Neural progenitor cell (in vitro differentiated cells): ENCODE results near the gene ABCC6. TPM values are rescaled to one million over a fixed set of nuclear protein-coding genes. Genes with fewer than 3 reads are reported as not detected.
"Not testable (repeated sequence)": the region's sequence is repeated elsewhere in the genome, so short reads cannot be mapped to it uniquely, and the experiment has no call there.

Experiments
- DNase-seq: peaks from one replicate; pipeline ENCODE4 v3.0.0-alpha.2; 2016; ENCODE audit warnings: low spot score
- H2AFZ ChIP-seq: fragments of 200-600 bp; sonication (generic); replicated peaks from 2 replicates; pipeline ENCODE4 v1.6.1; 2016; ENCODE audit warnings: antibody characterized with exemption
- H3F3A ChIP-seq: fragments of 200-600 bp; sonication (generic); 2 replicates; pipeline ENCODE4 v1.6.1; 2016; ENCODE audit warnings: antibody characterized with exemption, low read depth
- H3K27ac ChIP-seq: fragments of 200-600 bp; sonication (generic); 2 replicates; pipeline ENCODE4 v1.5.1; 2016; ENCODE audit warnings: mild to moderate bottlenecking
- H3K27me3 ChIP-seq: fragments of 200-600 bp; sonication (generic); 2 replicates; pipeline ENCODE4 v1.6.1; 2016; ENCODE audit warnings: mild to moderate bottlenecking, moderate library complexity
- H3K36me3 ChIP-seq: fragments of 200-600 bp; sonication (generic); 2 replicates; pipeline ENCODE4 v1.5.1; 2016
- H3K4me1 ChIP-seq: fragments of 200-600 bp; sonication (generic); 2 replicates; pipeline ENCODE4 v1.6.1; 2016; ENCODE audit warnings: mixed run types
- H3K4me2 ChIP-seq: fragments of 200-600 bp; sonication (generic); 2 replicates; pipeline ENCODE4 v1.6.1; 2016
- H3K4me3 ChIP-seq: fragments of 200-600 bp; sonication (generic); 2 replicates; pipeline ENCODE4 v1.5.1; 2016
- H3K79me2 ChIP-seq: fragments of 200-600 bp; sonication (generic); 2 replicates; pipeline ENCODE4 v1.6.1; 2016; ENCODE audit warnings: low read depth
- H3K9ac ChIP-seq: fragments of 200-600 bp; sonication (generic); 2 replicates; pipeline ENCODE4 v1.6.1; 2016
- H3K9me3 ChIP-seq: fragments of 200-600 bp; sonication (generic); 2 replicates; pipeline ENCODE4 v1.5.1; 2016; ENCODE audit warnings: low read depth
- H4K20me1 ChIP-seq: fragments of 200-600 bp; sonication (generic); 2 replicates; pipeline ENCODE4 v1.6.1; 2016; ENCODE audit warnings: low read depth
- H3K27ac Mint-ChIP-seq: 3 replicates; pipeline ENCODE4 v1.8.0; 2021; ENCODE audit warnings: mixed read lengths
- H3K27me3 Mint-ChIP-seq: 2 replicates; pipeline ENCODE4 v1.8.0; 2022; ENCODE audit warnings: low read depth, mild to moderate bottlenecking, inconsistent platforms, moderate library complexity, mixed read lengths; ENCODE audit not compliant: insufficient read depth
- H3K36me3 Mint-ChIP-seq: 3 replicates; pipeline ENCODE4 v1.8.0; 2021; ENCODE audit warnings: mixed read lengths
- H3K4me1 Mint-ChIP-seq: 3 replicates; pipeline ENCODE4 v1.8.0; 2021; ENCODE audit warnings: mixed read lengths
- H3K4me3 Mint-ChIP-seq: 3 replicates; pipeline ENCODE4 v1.8.0; 2021; ENCODE audit warnings: mild to moderate bottlenecking, moderate library complexity, mixed read lengths
- H3K9me3 Mint-ChIP-seq: 3 replicates; pipeline ENCODE4 v1.8.0; 2020; ENCODE audit warnings: mixed read lengths
- total RNA-seq: library from RNA; depleted of rRNA; stranded (reverse); fragments of >200 nt; gene quantifications from 2 replicates; pipeline ENCODE4 v1.2.3, GENCODE V29; 2015; ENCODE audit warnings: low replicate concordance

The ABCC6 gene
- total RNA-seq, 1 donor from 2014 or later = 0.79 TPM

GRCh38 chr16:16243886-16244285 lies 20.6 kb upstream of the ABCC6 start:
- H3K4me1 Mint-ChIP-seq, H3K27me3 Mint-ChIP-seq, H3K4me1 ChIP-seq, H3K9me3 Mint-ChIP-seq, H3K27ac ChIP-seq, H2AFZ ChIP-seq, H3K4me3 ChIP-seq, H3K9ac ChIP-seq, H3K27me3 ChIP-seq, H3F3A ChIP-seq, H3K4me2 ChIP-seq, H3K79me2 ChIP-seq, H3K9me3 ChIP-seq, H3K36me3 ChIP-seq, DNase-seq, H4K20me1 ChIP-seq, H3K27ac Mint-ChIP-seq, H3K4me3 Mint-ChIP-seq, H3K36me3 Mint-ChIP-seq: not testable (repeated sequence)

- not testable (repeated sequence) for H3K36me3 Mint-ChIP-seq, H3K27ac Mint-ChIP-seq, DNase-seq, H3K79me2 ChIP-seq, H3K27ac ChIP-seq, H3K36me3 ChIP-seq, H4K20me1 ChIP-seq, H3K4me1 ChIP-seq, H3K27me3 Mint-ChIP-seq, H3K27me3 ChIP-seq, H3K9ac ChIP-seq, H2AFZ ChIP-seq, H3K9me3 Mint-ChIP-seq, H3K4me2 ChIP-seq, H3K4me1 Mint-ChIP-seq, H3K4me3 ChIP-seq, H3F3A ChIP-seq, H3K4me3 Mint-ChIP-seq, H3K9me3 ChIP-seq
These were observed 17.4 kb upstream of the ABCC6 start for GRCh38 chr16:16240667-16241066.

GRCh38 chr16:16237738-16238137 lies 14.4 kb upstream of the ABCC6 start:
- not testable (repeated sequence) for H3K27ac ChIP-seq, H3K4me2 ChIP-seq, H3K4me3 Mint-ChIP-seq, H3K36me3 Mint-ChIP-seq, H3K79me2 ChIP-seq, H3K9me3 ChIP-seq, H4K20me1 ChIP-seq, H3K27me3 ChIP-seq, H3K9me3 Mint-ChIP-seq, H3K4me1 Mint-ChIP-seq, H3K4me1 ChIP-seq, H3F3A ChIP-seq, H3K36me3 ChIP-seq, H3K4me3 ChIP-seq, H2AFZ ChIP-seq, H3K27ac Mint-ChIP-seq, DNase-seq, H3K27me3 Mint-ChIP-seq, H3K9ac ChIP-seq

DNA sequence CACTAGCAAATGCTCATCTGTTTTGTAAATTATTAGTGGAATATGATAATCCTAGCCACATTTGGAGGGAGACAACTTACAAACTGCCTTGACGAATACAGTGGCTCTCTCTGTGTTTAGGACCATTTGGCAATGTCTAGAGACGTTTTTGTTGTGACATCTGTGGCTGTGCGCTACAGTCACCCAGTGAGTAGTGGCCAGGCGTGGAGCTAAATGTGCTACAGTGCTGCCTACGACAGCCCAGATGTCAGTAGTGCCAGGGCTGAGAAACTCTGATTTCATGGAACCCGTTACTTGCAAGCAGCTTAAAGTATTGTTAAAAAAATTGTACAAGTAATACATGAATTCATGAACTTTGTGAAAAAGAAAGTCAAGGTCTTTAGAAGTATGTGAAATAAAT lies 13.8 kb upstream of the ABCC6 start:
- not testable (repeated sequence) for H3K9me3 Mint-ChIP-seq, H3K4me3 ChIP-seq, H3K4me3 Mint-ChIP-seq, DNase-seq, H3K9me3 ChIP-seq, H3K27ac Mint-ChIP-seq, H4K20me1 ChIP-seq, H3K9ac ChIP-seq, H3K79me2 ChIP-seq, H3K36me3 Mint-ChIP-seq, H3K4me1 Mint-ChIP-seq, H2AFZ ChIP-seq, H3K36me3 ChIP-seq, H3K27me3 Mint-ChIP-seq, H3K27me3 ChIP-seq, H3K4me1 ChIP-seq, H3F3A ChIP-seq, H3K4me2 ChIP-seq, H3K27ac ChIP-seq

GRCh38 chr16:16232692-16233061 lies 9.4 kb upstream of the ABCC6 start:
- H3F3A ChIP-seq, H2AFZ ChIP-seq, H3K4me1 ChIP-seq, H3K27ac ChIP-seq, H4K20me1 ChIP-seq, H3K79me2 ChIP-seq, H3K4me2 ChIP-seq, H3K9ac ChIP-seq, DNase-seq, H3K36me3 ChIP-seq, H3K9me3 ChIP-seq, H3K36me3 Mint-ChIP-seq, H3K4me3 ChIP-seq, H3K27ac Mint-ChIP-seq, H3K4me1 Mint-ChIP-seq, H3K9me3 Mint-ChIP-seq, H3K27me3 Mint-ChIP-seq, H3K4me3 Mint-ChIP-seq, H3K27me3 ChIP-seq: not testable (repeated sequence)

DNA sequence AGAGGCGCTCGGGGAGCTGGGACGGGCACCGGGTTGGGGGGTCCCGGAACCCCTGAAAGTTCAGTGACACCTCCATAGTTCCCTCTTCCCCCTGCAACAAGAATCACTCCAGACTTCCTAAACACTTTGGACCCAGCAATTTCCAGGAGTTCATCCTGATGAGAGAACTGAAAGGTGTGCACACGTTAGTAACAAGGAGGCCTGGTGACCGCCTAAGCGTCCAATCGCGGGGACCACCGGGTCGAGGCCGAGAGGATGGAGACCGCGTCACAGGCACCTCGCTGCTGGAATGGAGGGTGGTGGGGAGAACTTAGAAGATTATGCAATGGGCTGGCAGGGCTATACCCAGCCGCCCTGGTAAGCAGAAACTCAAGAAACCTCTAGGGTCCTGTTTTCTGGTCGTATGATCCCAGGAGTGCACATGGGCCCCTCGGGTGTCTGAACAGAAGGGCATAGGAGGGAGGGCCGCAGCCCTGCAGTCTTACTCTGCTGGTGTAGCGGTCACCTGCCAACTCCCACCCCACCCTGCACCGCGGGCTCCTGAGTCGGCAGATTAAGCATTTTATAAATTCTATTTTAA lies 458 bp upstream of the ABCC6 start:
- not testable (repeated sequence) for H3K4me1 Mint-ChIP-seq, H3K9me3 ChIP-seq, H3K27me3 ChIP-seq, H3K4me1 ChIP-seq, H3K36me3 Mint-ChIP-seq, H3F3A ChIP-seq, H3K27me3 Mint-ChIP-seq, H3K27ac Mint-ChIP-seq, H3K27ac ChIP-seq, H3K36me3 ChIP-seq, H3K9me3 Mint-ChIP-seq, H4K20me1 ChIP-seq, H3K79me2 ChIP-seq, H3K9ac ChIP-seq, DNase-seq
- Histone ChIP-seq H3K4me2 (peak overlapping the region; percentile 62), H3K4me3 (peak overlapping the region; percentile 34), H2AFZ (peak overlapping the region; percentile 82)
- peak overlapping the region; percentile 52 for H3K4me3 Mint-ChIP-seq

DNA sequence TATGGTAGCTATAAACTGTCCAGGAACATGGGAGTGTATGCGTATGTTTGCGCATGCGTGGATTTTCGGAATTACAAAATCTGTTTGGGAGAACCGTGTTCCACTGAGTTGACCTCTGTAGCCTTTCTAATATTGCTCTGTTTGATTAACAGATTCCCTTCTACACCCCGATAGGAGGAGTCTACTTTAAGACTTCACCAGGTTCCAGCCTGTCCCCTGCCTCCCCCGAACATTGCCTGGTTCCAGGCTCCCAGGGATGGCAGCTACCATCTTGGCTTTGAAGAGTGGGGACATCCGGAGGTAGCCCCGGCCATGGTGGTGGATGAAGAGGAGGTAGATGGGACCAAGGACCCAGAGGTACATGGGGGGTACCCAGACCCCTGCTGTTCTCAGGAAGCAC lies 1.9 kb downstream of the ABCC6 start:
- not testable (repeated sequence) for H3K9me3 Mint-ChIP-seq

GRCh38 chr16:16220449-16220848 lies 2.8 kb downstream of the ABCC6 start:
- not testable (repeated sequence) for H3K27me3 ChIP-seq, H3K79me2 ChIP-seq, H4K20me1 ChIP-seq, H3K4me1 ChIP-seq, H3K27me3 Mint-ChIP-seq, H3K4me2 ChIP-seq, H3K9ac ChIP-seq, H3K4me3 ChIP-seq, H3F3A ChIP-seq, DNase-seq, H3K36me3 ChIP-seq, H3K27ac Mint-ChIP-seq, H3K9me3 ChIP-seq, H3K36me3 Mint-ChIP-seq, H2AFZ ChIP-seq, H3K9me3 Mint-ChIP-seq, H3K4me1 Mint-ChIP-seq, H3K4me3 Mint-ChIP-seq, H3K27ac ChIP-seq

More for the DNA sequence above, 1.9 kb downstream of the ABCC6 start:
- not testable (repeated sequence) for H3K9ac ChIP-seq, H3K27ac ChIP-seq, H3K27ac Mint-ChIP-seq, H2AFZ ChIP-seq, H3K4me3 Mint-ChIP-seq, H3K4me1 ChIP-seq, H3K9me3 ChIP-seq, H4K20me1 ChIP-seq, H3K36me3 ChIP-seq, H3K27me3 ChIP-seq, H3F3A ChIP-seq, H3K4me3 ChIP-seq, DNase-seq, H3K27me3 Mint-ChIP-seq, H3K4me2 ChIP-seq, H3K79me2 ChIP-seq, H3K4me1 Mint-ChIP-seq, H3K36me3 Mint-ChIP-seq
